Measurements from ENCODE around the gene ADAM22.

DNA sequence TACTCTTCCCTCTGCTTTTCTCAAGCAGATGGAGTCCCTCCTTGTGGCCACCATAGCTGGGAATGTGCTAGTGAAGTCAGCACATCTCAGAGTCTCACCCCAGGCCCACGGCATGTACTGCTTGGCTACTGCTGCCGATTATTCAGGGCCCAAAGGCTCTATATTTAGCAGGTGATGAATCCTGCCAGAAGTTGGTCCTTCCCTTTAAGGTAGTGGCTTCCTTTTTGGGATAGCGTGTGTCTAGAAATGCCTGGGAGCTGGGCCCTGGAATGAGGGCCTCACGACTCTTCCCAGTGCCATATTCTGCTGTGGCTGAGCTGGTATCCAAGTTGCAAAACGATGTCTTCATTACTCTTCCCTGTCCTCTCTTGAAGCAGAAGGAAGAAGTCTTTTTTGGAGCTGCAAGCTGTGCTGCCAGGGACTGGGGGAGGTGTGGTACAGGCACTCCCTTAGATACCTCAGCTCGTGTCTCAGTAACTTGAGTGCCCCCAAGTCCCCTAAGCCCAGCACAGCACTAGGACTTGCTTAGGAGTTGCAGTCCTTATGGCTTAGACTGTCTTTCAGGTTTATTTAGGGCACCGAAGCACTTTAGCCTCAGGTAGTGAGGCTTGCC lies 100.1 kb downstream of the ADAM22 start:
- TF ChIP-seq, protein P1, sequence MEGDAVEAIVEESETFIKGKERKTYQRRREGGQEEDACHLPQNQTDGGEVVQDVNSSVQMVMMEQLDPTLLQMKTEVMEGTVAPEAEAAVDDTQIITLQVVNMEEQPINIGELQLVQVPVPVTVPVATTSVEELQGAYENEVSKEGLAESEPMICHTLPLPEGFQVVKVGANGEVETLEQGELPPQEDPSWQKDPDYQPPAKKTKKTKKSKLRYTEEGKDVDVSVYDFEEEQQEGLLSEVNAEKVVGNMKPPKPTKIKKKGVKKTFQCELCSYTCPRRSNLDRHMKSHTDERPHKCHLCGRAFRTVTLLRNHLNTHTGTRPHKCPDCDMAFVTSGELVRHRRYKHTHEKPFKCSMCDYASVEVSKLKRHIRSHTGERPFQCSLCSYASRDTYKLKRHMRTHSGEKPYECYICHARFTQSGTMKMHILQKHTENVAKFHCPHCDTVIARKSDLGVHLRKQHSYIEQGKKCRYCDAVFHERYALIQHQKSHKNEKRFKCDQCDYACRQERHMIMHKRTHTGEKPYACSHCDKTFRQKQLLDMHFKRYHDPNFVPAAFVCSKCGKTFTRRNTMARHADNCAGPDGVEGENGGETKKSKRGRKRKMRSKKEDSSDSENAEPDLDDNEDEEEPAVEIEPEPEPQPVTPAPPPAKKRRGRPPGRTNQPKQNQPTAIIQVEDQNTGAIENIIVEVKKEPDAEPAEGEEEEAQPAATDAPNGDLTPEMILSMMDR (tag by site-specific recombination; IDR thresholded peaks at IDR 0.05), result no peak
- TF ChIP-seq, protein P2, sequence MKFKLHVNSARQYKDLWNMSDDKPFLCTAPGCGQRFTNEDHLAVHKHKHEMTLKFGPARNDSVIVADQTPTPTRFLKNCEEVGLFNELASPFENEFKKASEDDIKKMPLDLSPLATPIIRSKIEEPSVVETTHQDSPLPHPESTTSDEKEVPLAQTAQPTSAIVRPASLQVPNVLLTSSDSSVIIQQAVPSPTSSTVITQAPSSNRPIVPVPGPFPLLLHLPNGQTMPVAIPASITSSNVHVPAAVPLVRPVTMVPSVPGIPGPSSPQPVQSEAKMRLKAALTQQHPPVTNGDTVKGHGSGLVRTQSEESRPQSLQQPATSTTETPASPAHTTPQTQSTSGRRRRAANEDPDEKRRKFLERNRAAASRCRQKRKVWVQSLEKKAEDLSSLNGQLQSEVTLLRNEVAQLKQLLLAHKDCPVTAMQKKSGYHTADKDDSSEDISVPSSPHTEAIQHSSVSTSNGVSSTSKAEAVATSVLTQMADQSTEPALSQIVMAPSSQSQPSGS (tag by site-specific recombination; IDR thresholded peaks at IDR 0.05; ENCODE audit: low read depth), result no peak
- no peak for TF ChIP-seq ZBTB21 (tag by site-specific recombination; IDR thresholded peaks at IDR 0.05)

Measured in HEK293 (cell line).